Tibial nerve (tissue), 4 donors: ENCODE data around the gene SERPINA3.

Source experiments
- CTCF ChIP-seq, 5 experiments: fragments of 200-600 bp in 3 of 5; fragments of 450-650 bp in 2 of 5; sonication (generic) in 3 of 5; IDR thresholded peaks; one replicate each; pipeline ENCODE4 v1.5.1; 2016 to 2019; ENCODE audit warnings: antibody characterized with exemption in 5 of 5, mild to moderate bottlenecking in 3 of 5, moderate library complexity in 2 of 5
- EP300 ChIP-seq, 2 donors: sonication (generic); formaldehyde crosslinking; IDR thresholded peaks; one replicate each; pipeline ENCODE4 v1.6.1; 2017; ENCODE audit warnings: antibody characterized with exemption in 2 of 2, mild to moderate bottlenecking in 1 of 2

GRCh38 chr14:94631536-94632304, 19.5 kb downstream of the SERPINA3 start:
- TF ChIP-seq EP300 (IDR thresholded peaks at IDR 0.05) (no peak), CTCF (IDR thresholded peaks at IDR 0.05) (no peak)
